Erythroblast (primary cell): ENCODE results near the gene FKBP9.
"Not testable (repeated sequence)": the region's sequence is repeated elsewhere in the genome, so short reads cannot be mapped to it uniquely, and the experiment has no call there.

Source experiments
- GATA1 ChIP-seq: IDR thresholded peaks from 2 replicates; pipeline ENCODE4 v1.6.1; 2011; ENCODE audit warnings: low read depth, mild to moderate bottlenecking, control low read depth, low read length, moderate library complexity
- POLR2A ChIP-seq: IDR thresholded peaks from 2 replicates; pipeline ENCODE4 v1.6.1; 2011; ENCODE audit warnings: mild to moderate bottlenecking, low read length

GRCh38 chr7:32979246-32979645 lies 22.0 kb downstream of the FKBP9 start:
- TF ChIP-seq POLR2A, GATA1: not testable (repeated sequence)
